Liver (tissue), 10 donors: ENCODE data around the gene CAPN2. TPM values are rescaled to one million over a fixed set of nuclear protein-coding genes. Genes with fewer than 3 reads are reported as not detected.

Experiments used
- DNase-seq: peaks from one replicate; pipeline ENCODE4 v3.0.0-alpha.2; 2017; ENCODE audit warnings: low spot score
- H3K27ac ChIP-seq, 2 donors: one replicate each; pipeline ENCODE4 v1.7.0; 2013; ENCODE audit warnings: inconsistent platforms in 2 of 2, low read length in 2 of 2, control low read depth in 1 of 2, low read depth in 1 of 2, mild to moderate bottlenecking in 1 of 2
- H3K27me3 ChIP-seq, 4 donors: one replicate each; pipeline versions ENCODE4 v1.6.1 to v1.7.0; 2013; ENCODE audit warnings: low read length in 3 of 4, inconsistent platforms in 1 of 4, mild to moderate bottlenecking in 1 of 4, moderate library complexity in 1 of 4; ENCODE audit not compliant: control insufficient read depth in 4 of 4, insufficient read depth in 4 of 4
- H3K36me3 ChIP-seq, 4 donors: one replicate each; pipeline versions ENCODE4 v1.6.1 to v1.7.0; 2013; ENCODE audit warnings: low read length in 3 of 4, mild to moderate bottlenecking in 3 of 4, low read depth in 1 of 4, moderate library complexity in 1 of 4; ENCODE audit not compliant: control insufficient read depth in 4 of 4, insufficient read depth in 3 of 4
- H3K4me1 ChIP-seq, 4 donors: one replicate each; pipeline versions ENCODE4 v1.6.1 to v1.7.0; 2013; ENCODE audit warnings: low read length in 3 of 4, mild to moderate bottlenecking in 3 of 4, moderate library complexity in 1 of 4; ENCODE audit not compliant: control insufficient read depth in 4 of 4, insufficient read depth in 4 of 4
- H3K4me3 ChIP-seq, 3 donors: one replicate each; pipeline versions ENCODE4 v1.6.1 to v1.7.0; 2013; ENCODE audit warnings: low read length in 3 of 3, control low read depth in 1 of 3, low read depth in 1 of 3, mild to moderate bottlenecking in 1 of 3
- H3K9ac ChIP-seq, 2 donors: one replicate each; pipeline ENCODE4 v1.7.0; 2013; ENCODE audit warnings: low read length in 2 of 2, mild to moderate bottlenecking in 2 of 2, moderate library complexity in 2 of 2, control low read depth in 1 of 2, low read depth in 1 of 2
- H3K9me3 ChIP-seq, 4 donors: one replicate each; pipeline versions ENCODE4 v1.6.1 to v1.7.0; 2013; ENCODE audit warnings: low read length in 3 of 4; ENCODE audit not compliant: control insufficient read depth in 4 of 4
- FOXA2 ChIP-seq: IDR thresholded peaks from 2 replicates; pipeline ENCODE4 v1.6.1; 2016; ENCODE audit warnings: antibody characterized with exemption
- HNF4A ChIP-seq, 2 donors: conservative IDR thresholded peaks; 2 replicates each; pipeline ENCODE4 v1.6.1; 2016; ENCODE audit warnings: antibody characterized with exemption in 2 of 2, mild to moderate bottlenecking in 2 of 2
- SP1 ChIP-seq: IDR thresholded peaks from 2 replicates; pipeline ENCODE4 v1.6.1; 2018; ENCODE audit warnings: antibody characterized with exemption, mild to moderate bottlenecking
- TAF1 ChIP-seq: conservative IDR thresholded peaks from 2 replicates; pipeline ENCODE4 v1.6.1; 2016; ENCODE audit warnings: antibody characterized with exemption, mild to moderate bottlenecking
- YY1 ChIP-seq: IDR thresholded peaks from 2 replicates; pipeline ENCODE4 v1.6.1; 2016; ENCODE audit warnings: antibody characterized with exemption, mild to moderate bottlenecking
- WGBS: extraction: QIAGEN DNeasy Blood & Tissue Kit; methylation state at CpG from one replicate; pipeline ENCODE4 v1.1.7; 2013; 5-methylcytosine and 5-hydroxymethylcytosine counted together
- polyA plus RNA-seq, 2 donors: library from polyadenylated mRNA; stranded (reverse) in 1 of 2; unstranded in 1 of 2; fragments of 200-250 nt in 1 of 2; fragments of >200 nt in 1 of 2; fragmentation: Nextera tagmentation in 1 of 2; extraction: Ambion mirVana in 1 of 2; gene quantifications; one replicate each; pipeline versions ENCODE4 v1.2.1 to v1.2.3, GENCODE V29; 2013 to 2015
- small RNA-seq: library from RNA; depleted of rRNA; stranded (forward); fragments of <200 nt; gene quantifications from one replicate; pipeline ENCODE3, GENCODE V24; 2014
- total RNA-seq, 2 donors: library from RNA; depleted of rRNA; stranded (reverse); fragments of >200 nt; gene quantifications; one replicate each; pipeline ENCODE4 v1.2.3, GENCODE V29; 2014
- TF ChIP-seq, protein P1 (sequence below): IDR thresholded peaks from 2 replicates; pipeline ENCODE4 v1.6.1; 2016; ENCODE audit warnings: antibody characterized with exemption
- TF ChIP-seq, protein P2 (sequence below): IDR thresholded peaks from 2 replicates; pipeline ENCODE4 v1.6.1; 2016; ENCODE audit warnings: antibody characterized with exemption
- TF ChIP-seq, protein P3 (sequence below): IDR thresholded peaks from 2 replicates; pipeline ENCODE4 v1.6.1; 2016; ENCODE audit warnings: antibody characterized with exemption, mild to moderate bottlenecking
- donor health status: healthy.
- donor health status: healthy.
- donor health status: healthy.
- donor health status: healthy.
- donor health status: healthy.

The CAPN2 gene
- total and polyA plus RNA-seq, 4 donors: 11.2 to 20.7 (median 15.5) TPM

DNA sequence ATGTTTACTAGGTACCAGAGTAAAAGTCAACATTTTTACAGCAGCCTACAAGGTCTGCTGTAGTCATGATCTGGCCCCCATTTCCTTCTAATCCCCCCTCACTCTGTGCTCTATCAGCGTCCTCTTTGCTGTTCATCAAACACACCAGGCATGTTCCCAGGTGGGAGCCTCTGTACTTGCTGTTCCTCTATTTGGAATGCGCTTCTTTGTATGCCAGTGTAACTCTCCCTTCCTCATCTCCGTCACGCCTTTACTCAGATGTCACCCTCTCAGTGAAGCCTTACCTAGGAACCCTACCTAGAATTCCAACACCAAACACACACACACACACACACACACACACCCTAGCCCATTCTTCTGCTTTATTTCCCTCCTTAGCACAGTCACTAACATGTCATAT, 112.4 kb downstream of the CAPN2 start:
- Histone ChIP-seq H3K36me3 (peaks cover 0 to 6% (median 0%) of the 10 kb centered on the region in 4 donors), H3K4me1 (peaks cover 0 to 20% (median 10%) of the 10 kb centered on the region in 4 donors), H3K27me3 (no peaks in the 10 kb centered on the region), H3K4me3 (no peak overlapping the region), H3K27ac (no peak overlapping the region), H3K9me3 (no peaks in the 10 kb centered on the region), H3K9ac (no peak overlapping the region)
- WGBS: 83% methylated on average over 4 of the region's 4 CpGs
- TF ChIP-seq FOXA2 (no peak), HNF4A (conservative IDR thresholded peaks at IDR 0.05) (no peak), YY1 (no peak), TAF1 (no peak), SP1 (no peak)
- TF ChIP-seq, protein P1, sequence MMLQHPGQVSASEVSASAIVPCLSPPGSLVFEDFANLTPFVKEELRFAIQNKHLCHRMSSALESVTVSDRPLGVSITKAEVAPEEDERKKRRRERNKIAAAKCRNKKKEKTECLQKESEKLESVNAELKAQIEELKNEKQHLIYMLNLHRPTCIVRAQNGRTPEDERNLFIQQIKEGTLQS: no peak
- TF ChIP-seq, protein P2, sequence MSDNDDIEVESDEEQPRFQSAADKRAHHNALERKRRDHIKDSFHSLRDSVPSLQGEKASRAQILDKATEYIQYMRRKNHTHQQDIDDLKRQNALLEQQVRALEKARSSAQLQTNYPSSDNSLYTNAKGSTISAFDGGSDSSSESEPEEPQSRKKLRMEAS: no peak
- TF ChIP-seq, protein P3, sequence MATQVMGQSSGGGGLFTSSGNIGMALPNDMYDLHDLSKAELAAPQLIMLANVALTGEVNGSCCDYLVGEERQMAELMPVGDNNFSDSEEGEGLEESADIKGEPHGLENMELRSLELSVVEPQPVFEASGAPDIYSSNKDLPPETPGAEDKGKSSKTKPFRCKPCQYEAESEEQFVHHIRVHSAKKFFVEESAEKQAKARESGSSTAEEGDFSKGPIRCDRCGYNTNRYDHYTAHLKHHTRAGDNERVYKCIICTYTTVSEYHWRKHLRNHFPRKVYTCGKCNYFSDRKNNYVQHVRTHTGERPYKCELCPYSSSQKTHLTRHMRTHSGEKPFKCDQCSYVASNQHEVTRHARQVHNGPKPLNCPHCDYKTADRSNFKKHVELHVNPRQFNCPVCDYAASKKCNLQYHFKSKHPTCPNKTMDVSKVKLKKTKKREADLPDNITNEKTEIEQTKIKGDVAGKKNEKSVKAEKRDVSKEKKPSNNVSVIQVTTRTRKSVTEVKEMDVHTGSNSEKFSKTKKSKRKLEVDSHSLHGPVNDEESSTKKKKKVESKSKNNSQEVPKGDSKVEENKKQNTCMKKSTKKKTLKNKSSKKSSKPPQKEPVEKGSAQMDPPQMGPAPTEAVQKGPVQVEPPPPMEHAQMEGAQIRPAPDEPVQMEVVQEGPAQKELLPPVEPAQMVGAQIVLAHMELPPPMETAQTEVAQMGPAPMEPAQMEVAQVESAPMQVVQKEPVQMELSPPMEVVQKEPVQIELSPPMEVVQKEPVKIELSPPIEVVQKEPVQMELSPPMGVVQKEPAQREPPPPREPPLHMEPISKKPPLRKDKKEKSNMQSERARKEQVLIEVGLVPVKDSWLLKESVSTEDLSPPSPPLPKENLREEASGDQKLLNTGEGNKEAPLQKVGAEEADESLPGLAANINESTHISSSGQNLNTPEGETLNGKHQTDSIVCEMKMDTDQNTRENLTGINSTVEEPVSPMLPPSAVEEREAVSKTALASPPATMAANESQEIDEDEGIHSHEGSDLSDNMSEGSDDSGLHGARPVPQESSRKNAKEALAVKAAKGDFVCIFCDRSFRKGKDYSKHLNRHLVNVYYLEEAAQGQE: no peak
- DNase-seq: no peak

Small RNAs within 50 kb of the gene (small RNA-seq; reads per million reads assigned to genes)
- not detected for gene RNU6-1248P

Other genes starting within 250 kb of the CAPN2 start
- gene CAPN8, start 46.8 kb upstream of the CAPN2 start, total RNA-seq: under 1 TPM in 1 of 2 donors, not detected in 1; 0.08 TPM
- gene CAPN8, start 46.8 kb upstream of the CAPN2 start, polyA plus RNA-seq: under 1 TPM in 1 of 2 donors, not detected in 1; 0.16 TPM
- 10 to 100 TPM; 20.7 to 26.8 TPM for gene TP53BP2, start 133.4 kb downstream of the CAPN2 start, total RNA-seq
- gene TP53BP2, start 133.4 kb downstream of the CAPN2 start, polyA plus RNA-seq: 1 to 10 TPM; 3.9 to 5.3 TPM